COR-L47 (cell line): ENCODE results near the gene SRP54.
"Not testable (repeated sequence)": the region's sequence is repeated elsewhere in the genome, so short reads cannot be mapped to it uniquely, and the experiment has no call there.

ENCODE experiments used
- DNase-seq: peaks from one replicate; lab custom pipeline; 2025; lab: John Stamatoyannopoulos, UW

SRP54 gene

DNA sequence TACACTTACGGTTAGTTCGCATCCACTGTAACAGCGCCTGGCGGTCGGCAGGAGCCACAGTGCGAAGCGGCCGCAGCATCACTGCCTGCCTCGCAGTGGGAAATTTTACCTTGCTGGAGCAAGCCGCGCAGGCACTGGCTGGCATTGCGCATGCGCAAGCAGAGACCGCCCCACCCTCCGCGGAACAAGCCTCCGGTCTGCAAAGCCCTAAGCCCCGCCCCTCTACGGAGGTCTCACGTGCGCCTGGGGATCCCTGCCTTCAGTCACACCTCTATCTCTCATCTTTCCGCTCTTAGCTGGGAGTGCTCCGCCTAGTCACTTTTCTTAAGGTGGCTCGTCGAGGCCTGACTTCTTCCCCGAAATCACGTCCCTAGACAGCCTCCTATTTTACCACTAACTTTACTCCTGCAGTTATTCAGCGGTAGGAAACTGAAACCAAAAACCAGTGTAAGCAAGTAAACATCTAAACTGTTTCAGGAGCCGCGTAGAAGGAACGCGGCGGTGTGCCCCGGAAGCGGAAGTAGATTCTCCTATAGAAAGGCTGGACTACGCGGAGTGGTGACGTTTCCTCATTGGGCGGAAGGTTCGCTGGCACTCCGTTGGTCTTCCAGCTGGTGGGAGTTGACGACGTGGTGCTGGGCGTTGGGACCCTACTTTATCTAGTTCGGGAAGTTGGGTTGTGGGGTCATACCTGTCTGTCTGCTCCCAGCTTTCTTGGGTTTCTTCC lies at the start of gene SRP54:
Gene SRP54 (plus strand): TSS at position 572 of the 727 bp plus-strand sequence. CDS start 13,718 bp downstream, outside the sequence.
- DNase-seq = peak; percentile 99

GRCh38 chr14:34933301-34933700 lies 49.5 kb upstream of the SRP54 start:
- no peak for DNase-seq

- no peak for DNase-seq
Observed at GRCh38 chr14:34935488-34935887, 47.3 kb upstream of the SRP54 start.

DNA sequence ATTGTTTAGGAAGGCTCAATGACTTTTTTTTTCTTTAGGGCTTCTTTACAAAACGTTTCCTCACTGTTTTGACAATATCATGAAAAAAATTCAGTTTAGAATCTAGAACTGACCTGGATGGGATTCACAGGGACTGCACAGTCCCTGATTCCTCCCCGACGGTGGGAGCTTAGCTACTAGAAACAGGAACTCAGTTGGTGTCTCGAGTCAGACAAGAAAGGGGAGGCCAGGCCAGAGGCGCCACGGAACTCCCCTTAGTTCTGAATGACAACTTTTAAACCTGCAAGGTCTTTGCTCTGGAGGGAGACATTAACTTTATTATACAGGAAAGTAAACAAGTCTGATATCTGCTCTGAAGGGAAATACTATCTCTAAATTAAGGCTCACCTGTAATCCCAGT lies 45.4 kb upstream of the SRP54 start:
- DNase-seq = no peak

DNA sequence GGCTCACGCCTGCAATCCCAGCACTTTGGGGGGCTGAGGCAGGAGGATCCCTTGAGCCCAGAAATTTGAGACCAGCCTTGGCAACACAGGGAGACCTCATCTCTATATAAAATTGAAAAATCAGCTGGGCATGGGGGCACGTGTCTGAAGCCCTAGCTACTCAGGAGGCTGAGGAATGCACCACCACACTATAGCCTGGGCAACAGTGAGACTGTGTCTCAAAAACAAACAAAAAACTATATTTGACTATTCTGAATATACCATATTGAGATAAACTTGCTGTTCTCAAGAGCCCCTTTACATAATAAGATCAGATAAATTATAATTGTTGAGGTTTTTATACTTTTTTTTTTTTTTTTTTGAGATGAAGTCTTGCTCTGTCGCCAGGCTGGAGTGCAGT lies 44.9 kb upstream of the SRP54 start:
- no peak for DNase-seq

GRCh38 chr14:34943506-34943905 lies 39.3 kb upstream of the SRP54 start:
- no peak for DNase-seq

- no peak for DNase-seq
Observed at GRCh38 chr14:34944744-34945143, 38.0 kb upstream of the SRP54 start.

GRCh38 chr14:34946699-34947098 lies 36.1 kb upstream of the SRP54 start:
- DNase-seq = no peak

- no peak for DNase-seq
Observed at GRCh38 chr14:34951286-34951685, 31.5 kb upstream of the SRP54 start.

DNA sequence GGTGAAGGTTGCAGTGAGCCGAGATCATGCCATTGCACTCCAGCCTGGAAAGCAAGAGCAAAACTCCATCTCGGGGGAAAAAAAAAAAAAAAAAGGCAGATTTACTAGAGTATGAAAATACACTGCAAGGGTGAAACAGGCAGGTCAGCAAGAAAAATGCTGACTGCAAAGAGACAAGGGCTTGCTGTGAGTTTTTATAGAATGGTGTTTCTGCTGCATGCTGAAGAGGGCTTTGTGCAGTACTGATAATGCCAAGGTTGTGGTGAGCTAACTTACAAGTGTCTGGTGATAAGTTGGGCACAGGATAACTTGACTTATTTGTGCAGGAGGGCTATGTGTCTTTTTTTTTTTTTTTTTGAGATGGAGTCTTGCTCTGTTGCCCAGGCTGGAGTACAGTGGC lies 25.9 kb upstream of the SRP54 start:
- no peak for DNase-seq

DNA sequence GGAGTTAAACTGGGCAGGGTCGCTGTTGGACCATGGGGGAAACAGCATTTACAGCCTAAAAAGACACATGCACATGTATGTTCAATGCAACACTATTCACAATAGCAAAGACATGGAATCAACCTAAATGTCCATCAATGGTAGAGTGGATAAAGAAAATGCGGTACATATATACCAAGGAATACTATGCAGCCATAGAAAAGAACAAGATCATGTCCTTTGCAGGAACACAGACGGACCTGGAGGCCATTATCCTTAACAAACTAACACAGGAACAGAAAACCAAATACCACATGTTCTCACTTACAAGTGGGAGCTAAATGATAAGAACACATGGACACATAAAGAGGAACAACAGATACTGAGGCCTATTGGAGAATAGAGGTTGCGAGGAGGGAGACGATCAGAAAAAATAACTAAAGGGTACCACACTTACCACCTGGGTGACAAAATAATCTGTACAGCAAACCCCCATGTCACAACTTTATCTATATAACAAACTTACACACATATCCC lies 25.0 kb upstream of the SRP54 start:
- DNase-seq = no peak

GRCh38 chr14:34962106-34962505 lies 20.7 kb upstream of the SRP54 start:
- DNase-seq = not testable (repeated sequence)

DNA sequence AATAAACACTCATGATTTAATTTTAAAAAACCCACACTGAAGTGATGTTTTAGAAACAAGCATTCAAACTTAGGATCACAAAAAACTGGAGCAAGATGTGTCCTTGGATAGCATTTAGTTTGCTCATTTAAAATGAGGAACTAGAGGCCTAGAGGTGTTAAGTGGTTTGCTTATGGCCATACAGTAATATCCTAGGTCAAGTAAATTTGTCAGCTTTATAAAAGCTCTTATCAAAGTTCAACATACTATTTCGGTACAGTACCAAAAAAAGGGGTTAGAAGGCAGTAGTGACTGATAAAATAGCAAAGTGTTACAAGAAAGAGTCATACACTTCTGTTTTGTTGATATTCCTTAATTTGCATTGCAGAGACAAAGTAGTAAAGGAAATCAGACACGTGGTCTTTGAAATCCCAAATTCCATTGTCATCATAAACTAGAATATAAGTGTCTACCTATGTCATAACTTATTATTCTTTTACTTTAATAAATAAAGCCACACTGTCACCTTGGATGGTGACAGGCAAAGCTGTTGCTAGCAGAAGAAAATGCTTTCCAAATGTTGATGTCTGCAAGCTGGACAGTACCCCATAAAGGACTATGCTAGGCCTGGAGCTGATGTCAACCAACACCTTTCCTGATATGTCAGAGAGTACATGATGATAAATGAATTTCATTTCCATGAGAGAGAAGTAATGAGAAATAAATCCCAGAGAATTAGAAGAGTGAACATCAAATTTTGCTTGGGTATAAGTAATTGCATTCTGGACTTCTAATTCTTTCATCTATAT lies 17.6 kb upstream of the SRP54 start:
- DNase-seq = no peak

GRCh38 chr14:34965912-34966311 lies 16.9 kb upstream of the SRP54 start:
- DNase-seq = no peak

- no peak for DNase-seq
Observed at GRCh38 chr14:34966413-34966812, 16.4 kb upstream of the SRP54 start.

GRCh38 chr14:34970665-34971064 lies 12.1 kb upstream of the SRP54 start:
- DNase-seq = no peak

GRCh38 chr14:34971381-34971780 lies 11.4 kb upstream of the SRP54 start:
- no peak for DNase-seq

DNA sequence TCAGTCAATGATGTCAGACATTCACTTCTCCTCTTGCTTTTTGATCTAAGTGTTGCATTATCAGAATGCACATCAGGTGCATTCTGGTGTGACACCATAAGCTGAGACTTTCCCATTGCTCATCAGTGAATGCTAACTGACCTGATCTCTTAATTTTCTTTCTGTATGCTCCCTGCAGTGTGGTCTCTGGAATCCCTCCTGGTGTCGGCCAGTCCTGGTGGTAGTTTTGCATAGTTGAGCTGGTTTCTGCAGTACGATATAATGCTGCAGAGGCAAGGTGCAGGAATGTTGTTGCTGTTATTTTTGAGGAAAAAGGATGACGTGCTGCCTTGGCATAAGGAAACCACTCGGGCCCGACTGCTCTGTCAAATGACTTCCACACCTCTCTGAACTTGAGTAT lies 11.0 kb upstream of the SRP54 start:
- DNase-seq = no peak

DNA sequence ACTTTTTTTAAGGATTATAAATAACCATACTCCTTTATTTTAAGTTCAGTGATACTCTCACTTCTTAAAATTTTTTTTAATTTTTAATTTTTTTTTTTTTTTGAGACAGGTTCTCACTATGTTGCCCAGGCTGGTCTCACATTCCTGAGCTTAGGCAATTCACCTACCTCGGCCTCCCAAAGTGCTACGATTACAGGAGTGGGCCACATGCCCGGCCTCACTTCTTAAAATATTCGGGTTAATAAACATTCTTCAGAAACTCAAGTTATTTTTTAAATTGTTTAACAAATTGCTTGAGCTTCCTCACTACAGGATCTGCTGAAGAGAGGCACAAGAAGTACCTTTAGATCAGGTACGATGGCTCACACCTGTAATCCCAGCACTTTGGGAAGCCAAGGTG lies 4.3 kb upstream of the SRP54 start:
- DNase-seq = no peak

DNA sequence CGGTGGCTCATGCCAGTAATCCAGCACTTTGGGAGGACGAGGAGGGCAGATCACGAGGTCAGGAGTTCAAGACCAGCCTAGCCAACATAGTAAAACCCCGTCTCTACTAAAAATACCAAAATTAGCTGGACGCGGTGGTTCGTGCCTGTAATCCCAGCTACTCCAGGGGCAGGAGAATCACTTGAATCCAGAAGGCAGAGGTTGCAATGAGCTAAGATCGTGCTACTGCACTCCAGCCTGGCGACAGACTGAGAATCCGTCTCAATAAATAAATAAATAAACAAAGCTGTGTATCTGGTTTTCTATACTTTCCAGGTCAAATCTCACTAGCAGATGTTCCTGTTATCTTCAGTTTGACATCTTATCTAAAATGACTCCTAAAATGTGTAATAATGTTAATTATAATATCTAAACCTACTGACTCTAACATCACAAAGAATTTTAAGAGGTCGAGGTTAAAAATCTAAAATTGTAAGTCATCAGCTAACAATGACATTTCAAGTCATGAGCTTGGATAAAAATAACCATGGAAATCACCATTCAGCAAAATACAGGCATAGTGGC lies 2.4 kb upstream of the SRP54 start:
- no peak for DNase-seq

DNA sequence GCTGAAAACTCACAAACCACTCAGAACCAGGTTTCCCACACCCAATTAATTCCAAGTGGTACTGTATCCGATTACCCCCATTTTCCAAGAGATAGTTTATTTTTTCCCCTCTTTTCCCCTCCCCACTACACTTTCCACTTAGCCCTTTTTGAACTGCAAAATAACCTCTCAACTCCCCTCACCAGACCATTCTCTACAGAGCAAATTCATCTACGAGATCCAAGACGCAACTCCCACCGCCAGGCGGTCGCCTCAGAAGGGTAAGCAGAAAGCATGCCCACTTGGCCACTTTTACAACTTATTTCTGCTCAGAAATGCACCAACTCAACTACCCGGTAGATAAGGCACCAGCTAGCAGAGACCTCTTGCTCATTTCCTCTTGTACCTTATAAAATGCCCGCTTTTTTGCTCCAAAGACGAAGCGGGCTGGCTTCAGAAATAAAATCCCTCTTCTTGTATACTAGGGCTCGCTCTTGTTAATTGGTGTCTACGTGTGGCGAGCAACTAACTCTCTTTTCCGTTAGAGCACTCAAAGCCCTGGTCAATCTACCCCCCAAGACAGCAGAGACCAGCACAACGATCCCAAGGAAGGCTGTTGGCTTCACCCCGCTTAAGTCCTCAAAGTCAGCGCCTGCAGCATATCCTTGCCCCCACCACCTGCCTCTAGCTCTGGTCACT lies 910 bp upstream of the SRP54 start:
- DNase-seq = peak; percentile 4

DNA sequence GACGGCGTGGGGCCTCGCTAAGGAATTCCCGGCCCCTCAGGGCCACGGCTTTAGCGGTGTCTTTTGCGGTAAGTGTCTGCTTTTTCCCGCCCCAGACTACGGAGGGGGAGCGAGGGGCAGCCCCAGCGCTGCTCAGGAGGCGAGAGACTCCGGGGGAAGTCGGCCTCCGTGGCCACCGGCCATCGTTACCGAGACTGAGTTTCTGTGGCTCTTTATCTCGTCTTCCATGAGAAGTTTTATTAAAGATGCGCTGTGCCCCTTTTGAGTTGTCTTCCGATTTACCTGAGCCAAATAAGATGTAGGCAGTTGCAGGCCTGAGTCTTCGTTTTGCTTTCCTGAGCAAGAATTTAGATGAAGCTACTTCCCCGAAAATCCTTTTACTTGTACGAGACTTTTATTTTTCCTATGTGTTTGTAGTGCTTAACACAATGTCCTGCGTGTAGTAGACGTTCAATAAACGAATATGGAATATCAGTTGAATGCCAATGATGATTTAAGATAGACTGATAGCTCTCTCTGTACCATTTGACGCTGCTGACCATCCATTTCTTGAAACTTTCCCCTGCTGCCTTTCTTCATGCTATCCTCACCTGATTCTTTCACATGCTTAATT lies 462 bp downstream of the SRP54 start:
- DNase-seq = peak; percentile 50
